Ishikawa (cell line): Measurements from ENCODE around the gene MTA1.

Experiments used
- CEBPB ChIP-seq: IDR thresholded peaks from 2 replicates; pipeline ENCODE4 v1.6.1; 2012
- CREB1 ChIP-seq: IDR thresholded peaks from 2 replicates; pipeline ENCODE4 v1.6.1; 2012; ENCODE audit warnings: low read depth
- EGR1 ChIP-seq: IDR thresholded peaks from 2 replicates; pipeline ENCODE4 v1.6.1; 2012
- EP300 ChIP-seq: IDR thresholded peaks from 2 replicates; pipeline ENCODE4 v1.6.1; 2012; ENCODE audit warnings: borderline replicate concordance
- FOXM1 ChIP-seq: IDR thresholded peaks from 2 replicates; pipeline ENCODE4 v1.6.1; 2012; ENCODE audit warnings: low read depth, borderline replicate concordance
- MAX ChIP-seq: IDR thresholded peaks from 2 replicates; pipeline ENCODE4 v1.6.1; 2012
- NFIC ChIP-seq: IDR thresholded peaks from 2 replicates; pipeline ENCODE4 v1.6.1; 2012
- RAD21 ChIP-seq: IDR thresholded peaks from 2 replicates; pipeline ENCODE4 v1.6.1; 2012; ENCODE audit warnings: low read depth
- REST ChIP-seq: IDR thresholded peaks from 2 replicates; pipeline ENCODE4 v1.6.1; 2012; ENCODE audit warnings: low read depth, mild to moderate bottlenecking
- TAF1 ChIP-seq: IDR thresholded peaks from 2 replicates; pipeline ENCODE4 v1.6.1; 2012; ENCODE audit warnings: low read depth, mild to moderate bottlenecking
- TCF12 ChIP-seq: IDR thresholded peaks from 2 replicates; pipeline ENCODE4 v1.6.1; 2012; ENCODE audit warnings: low read depth
- TEAD4 ChIP-seq: IDR thresholded peaks from 2 replicates; pipeline ENCODE4 v1.6.1; 2012
- USF1 ChIP-seq: IDR thresholded peaks from 2 replicates; pipeline ENCODE4 v1.6.1; 2012
- YY1 ChIP-seq: IDR thresholded peaks from 2 replicates; pipeline ENCODE4 v1.6.1; 2012; ENCODE audit warnings: low read depth
- ZBTB7A ChIP-seq: IDR thresholded peaks from 2 replicates; pipeline ENCODE4 v1.6.1; 2012; ENCODE audit warnings: low read depth

MTA1 gene

GRCh38 chr14:105424861-105425260 lies 5.2 kb downstream of the MTA1 start:
- TF ChIP-seq EGR1: no peak
- TF ChIP-seq TEAD4: no peak
- no peak for TF ChIP-seq RAD21
- TF ChIP-seq TCF12: no peak
- no peak for TF ChIP-seq YY1
- no peak for TF ChIP-seq ZBTB7A
- no peak for TF ChIP-seq CEBPB
- no peak for TF ChIP-seq NFIC
- no peak for TF ChIP-seq REST
- no peak for TF ChIP-seq EP300
- no peak for TF ChIP-seq MAX
- TF ChIP-seq TAF1: no peak
- no peak for TF ChIP-seq CREB1
- TF ChIP-seq USF1: no peak
- TF ChIP-seq FOXM1: no peak

- TF ChIP-seq TAF1: no peak
- TF ChIP-seq CEBPB: no peak
- no peak for TF ChIP-seq YY1
- TF ChIP-seq TEAD4: no peak
- no peak for TF ChIP-seq FOXM1
- no peak for TF ChIP-seq EP300
- TF ChIP-seq EGR1: no peak
- no peak for TF ChIP-seq RAD21
- no peak for TF ChIP-seq REST
- TF ChIP-seq NFIC: no peak
- TF ChIP-seq TCF12: no peak
- TF ChIP-seq CREB1: no peak
- no peak for TF ChIP-seq ZBTB7A
- no peak for TF ChIP-seq MAX
- TF ChIP-seq USF1: no peak
Measured at GRCh38 chr14:105425823-105426247, 6.2 kb downstream of the MTA1 start.

- TF ChIP-seq FOXM1 (no peak), MAX (no peak), EGR1 (no peak), ZBTB7A (no peak), NFIC (no peak), TCF12 (no peak), CEBPB (no peak), CREB1 (no peak)
Measured at GRCh38 chr14:105426416-105427130, 6.9 kb downstream of the MTA1 start.

- no peak for TF ChIP-seq FOXM1
- TF ChIP-seq TCF12: no peak
- TF ChIP-seq YY1: no peak
- no peak for TF ChIP-seq EGR1
- no peak for TF ChIP-seq RAD21
- no peak for TF ChIP-seq MAX
- TF ChIP-seq CEBPB: no peak
- TF ChIP-seq TEAD4: no peak
- no peak for TF ChIP-seq REST
- TF ChIP-seq TAF1: no peak
- TF ChIP-seq ZBTB7A: no peak
Measured at GRCh38 chr14:105427412-105427811, 7.8 kb downstream of the MTA1 start.
